Lung (tissue), 12 donors: ENCODE data around the gene HMGXB4. TPM values are rescaled to one million over a fixed set of nuclear protein-coding genes. Genes with fewer than 3 reads are reported as not detected.

Experiments used
- ATAC-seq: fragments of 200-7000 bp; cut with Tn5 transposase; one replicate; pipeline ENCODE4 v1.9.1; 2020; ENCODE audit warnings: moderate number of reproducible peaks; ENCODE audit not compliant: insufficient read depth, low FRiP score
- DNase-seq, 3 donors: peaks; one replicate each; pipeline ENCODE4 v3.0.0-alpha.2; 2013 to 2017
- H3K27ac ChIP-seq, 2 donors: one replicate each; pipeline ENCODE4 v1.5.1; 2013; ENCODE audit warnings: mild to moderate bottlenecking in 2 of 2, moderate library complexity in 2 of 2, control low read depth in 1 of 2, inconsistent platforms in 1 of 2, low read depth in 1 of 2, low read length in 1 of 2
- H3K27me3 ChIP-seq, 3 donors: one replicate each; pipeline ENCODE4 v1.5.1; 2013; ENCODE audit warnings: low read length in 2 of 3; ENCODE audit not compliant: control insufficient read depth in 3 of 3, insufficient read depth in 3 of 3
- H3K36me3 ChIP-seq, 4 donors: one replicate each; pipeline ENCODE4 v1.5.1; 2013; ENCODE audit warnings: low read length in 4 of 4, mild to moderate bottlenecking in 1 of 4, moderate library complexity in 1 of 4; ENCODE audit not compliant: control insufficient read depth in 4 of 4, insufficient read depth in 4 of 4
- H3K4me1 ChIP-seq, 5 donors: one replicate each; pipeline ENCODE4 v1.5.1; 2013; ENCODE audit warnings: low read length in 5 of 5, mild to moderate bottlenecking in 2 of 5, moderate library complexity in 1 of 5; ENCODE audit not compliant: control insufficient read depth in 5 of 5, insufficient read depth in 5 of 5
- H3K4me3 ChIP-seq: one replicate; pipeline ENCODE4 v1.5.1; 2013; ENCODE audit warnings: mild to moderate bottlenecking, control low read depth, moderate library complexity
- H3K9ac ChIP-seq, 2 donors: one replicate each; pipeline ENCODE4 v1.5.1; 2013; ENCODE audit warnings: low read length in 2 of 2, control low read depth in 1 of 2; ENCODE audit not compliant: insufficient read depth in 1 of 2
- H3K9me3 ChIP-seq, 4 donors: one replicate each; pipeline ENCODE4 v1.5.1; 2013; ENCODE audit warnings: low read length in 3 of 4, mild to moderate bottlenecking in 1 of 4, moderate library complexity in 1 of 4; ENCODE audit not compliant: control insufficient read depth in 4 of 4, insufficient read depth in 3 of 4
- CTCF ChIP-seq: IDR thresholded peaks from 2 replicates; pipeline ENCODE4 v1.5.1; 2012; ENCODE audit warnings: mild to moderate bottlenecking; ENCODE audit errors: control extremely low read depth, extremely low read depth
- WGBS, 2 donors: extraction: QIAGEN DNeasy Blood & Tissue Kit; methylation state at CpG; one replicate each; pipeline ENCODE4 v1.1.7; 2013; 5-methylcytosine and 5-hydroxymethylcytosine counted together
- polyA plus RNA-seq, 2 donors: library from polyadenylated mRNA; stranded (reverse); fragments of 200-250 nt; gene quantifications; one replicate each; pipeline ENCODE4 v1.2.1, GENCODE V29; 2013
- total RNA-seq, 2 donors: library from RNA; depleted of rRNA in 1 of 2; stranded (reverse); fragments of >200 nt in 1 of 2; gene quantifications; one replicate each; pipeline ENCODE4 v1.2.1, GENCODE V29; 2014 to 2021
- donor health status: control.
- donor health status: control.
- donor health status: Bipolar disorder and iron deficiency.
- donor health status: healthy.
- donor health status: DM: yes; HTN: yes; CAD: no.

The HMGXB4 gene
- total and polyA plus RNA-seq, 4 donors: 7.6 to 24.5 (median 12.3) TPM

- peaks cover 0 to 5% (median 0%) of the 10 kb centered on the region in 5 donors for H3K4me1 ChIP-seq
- no peak overlapping the region for H3K4me3 ChIP-seq
- H3K27ac ChIP-seq: peak overlapping the region; percentile 34 to 81
- H3K9me3 ChIP-seq: peaks cover 0 to 2% (median 0%) of the 10 kb centered on the region in 4 donors
- no peak for TF ChIP-seq CTCF
- H3K9ac ChIP-seq: no peak overlapping the region
- WGBS, 2 donors: 23 to 32% methylated on average over 16 of the region's 16 CpGs
- DNase-seq: peak; percentile 65 to 81 (median 72)
- no peaks in the 10 kb centered on the region for H3K27me3 ChIP-seq
- ATAC-seq: peak; percentile 51
- peaks cover 24 to 60% (median 50%) of the 10 kb centered on the region in 4 donors for H3K36me3 ChIP-seq
Observed at GRCh38 chr22:35330258-35330861, 73.1 kb downstream of the HMGXB4 start.

DNA sequence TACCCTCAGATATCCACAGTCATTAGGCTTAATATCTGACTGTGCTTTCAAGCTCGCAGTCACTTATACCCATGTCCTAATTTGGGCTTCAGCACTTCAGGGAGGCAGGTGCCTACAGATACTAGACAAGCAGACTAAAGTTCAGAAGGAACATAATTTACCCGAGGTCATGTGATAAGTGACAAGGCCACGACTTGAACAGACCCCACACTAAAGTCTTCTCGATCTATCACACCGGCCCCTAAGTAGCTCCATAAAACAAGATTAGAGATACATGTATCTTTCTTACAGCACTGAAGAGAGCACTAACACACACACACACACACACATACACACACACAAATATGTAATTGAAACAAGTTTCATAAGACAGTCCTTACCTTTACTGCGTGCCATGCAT, 75.0 kb downstream of the HMGXB4 start:
- Histone ChIP-seq H3K4me1 (peaks cover 0 to 5% (median 0%) of the 10 kb centered on the region in 5 donors), H3K36me3 (peaks cover 16 to 64% (median 41%) of the 10 kb centered on the region in 4 donors), H3K4me3 (no peak overlapping the region), H3K27ac (no peak overlapping the region), H3K9me3 (peaks cover 0 to 2% (median 0%) of the 10 kb centered on the region in 4 donors), H3K9ac (no peak overlapping the region), H3K27me3 (no peaks in the 10 kb centered on the region)
- no peak for TF ChIP-seq CTCF
- 90 to 93% methylated on average over 6 of the region's 6 CpGs for WGBS, 2 donors
- DNase-seq: no peak
- ATAC-seq: no peak

GRCh38 chr22:35333220-35333619, 75.9 kb downstream of the HMGXB4 start:
- WGBS, 2 donors: 93 to 97% methylated on average over 7 of the region's 7 CpGs
- no peak for DNase-seq
- no peak for TF ChIP-seq CTCF
- peaks cover 0 to 2% (median 0%) of the 10 kb centered on the region in 4 donors for H3K9me3 ChIP-seq
- no peaks in the 10 kb centered on the region for H3K27me3 ChIP-seq
- H3K4me1 ChIP-seq: peaks cover 0 to 5% (median 0%) of the 10 kb centered on the region in 5 donors
- H3K27ac ChIP-seq: no peak overlapping the region
- H3K36me3 ChIP-seq: peaks cover 7 to 62% (median 36%) of the 10 kb centered on the region in 4 donors
- ATAC-seq: no peak
- no peak overlapping the region for H3K4me3 ChIP-seq
- no peak overlapping the region for H3K9ac ChIP-seq
